Stimulated activated CD4-positive, alpha-beta T cell treated with anti-CD3 and anti-CD28 coated beads, TNF-alpha, amount 100 ng/mL, for 48 hours (primary cell): ENCODE measurements around the gene ARMC3.

Experiments used
- DNase-seq, 3 donors: peaks; one replicate each; pipeline ENCODE4 v3.0.0-alpha.2; 2020; ENCODE audit warnings: low read depth in 3 of 3

ARMC3 gene

DNA sequence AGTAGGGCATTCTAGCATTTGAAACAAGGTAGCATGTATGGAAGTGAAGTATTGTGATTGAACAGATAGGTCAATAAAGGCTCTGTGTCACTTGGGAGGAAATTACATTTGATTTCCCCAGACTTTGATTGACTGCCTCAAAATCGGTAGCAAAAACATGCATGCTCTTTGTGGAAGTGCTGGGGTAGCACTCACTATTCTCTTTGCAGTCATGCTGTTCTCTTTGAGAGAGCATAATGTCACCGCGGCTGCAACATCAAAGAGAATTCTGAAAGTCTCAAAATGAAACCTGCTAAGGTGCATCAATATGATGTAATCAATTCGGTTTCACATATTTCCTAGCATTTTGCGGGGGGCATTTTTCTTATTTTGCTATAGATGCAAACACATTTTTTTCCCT, 64.2 kb downstream of the ARMC3 start:
- peak in 2 of 3 donors; percentile 4 to 6 for DNase-seq

DNA sequence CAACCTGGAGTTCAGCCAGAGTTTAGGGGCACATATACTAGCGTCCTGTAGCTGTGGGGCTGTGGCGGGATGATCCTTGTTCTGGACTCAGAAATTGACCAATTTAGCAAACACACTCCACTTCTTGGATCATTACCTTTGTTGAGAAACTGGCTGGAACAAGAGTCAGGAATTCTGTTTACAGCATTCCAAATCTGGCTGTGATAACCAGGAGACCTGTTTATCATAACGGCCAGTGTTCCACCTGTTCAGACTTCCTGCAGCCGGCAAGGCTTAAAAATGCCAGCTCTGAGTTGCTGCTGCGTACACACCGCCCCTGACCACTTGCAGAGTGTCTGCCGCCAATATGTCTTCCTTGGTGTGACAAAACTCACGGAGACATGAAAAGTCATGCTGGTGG, 64.8 kb downstream of the ARMC3 start:
- DNase-seq = no peak

DNA sequence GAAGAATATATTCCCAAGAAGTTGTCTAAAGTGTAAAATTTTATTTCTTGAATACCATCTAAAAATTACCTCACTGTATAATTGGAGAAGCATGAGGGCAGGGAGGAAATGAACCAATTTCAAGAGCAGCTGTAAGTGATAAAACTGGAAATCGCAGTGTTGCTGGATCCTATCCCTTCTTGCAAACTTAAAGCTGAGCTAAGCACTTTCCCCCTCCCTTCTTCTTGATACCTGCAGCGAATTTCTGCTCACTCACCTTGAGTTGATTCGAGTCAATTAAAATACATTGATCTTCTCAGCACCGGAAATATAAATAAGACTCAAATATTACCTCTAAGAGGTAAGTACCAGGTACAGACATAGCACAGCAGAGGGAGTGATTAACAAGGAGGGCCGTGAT, 65.5 kb downstream of the ARMC3 start:
- DNase-seq = no peak

DNA sequence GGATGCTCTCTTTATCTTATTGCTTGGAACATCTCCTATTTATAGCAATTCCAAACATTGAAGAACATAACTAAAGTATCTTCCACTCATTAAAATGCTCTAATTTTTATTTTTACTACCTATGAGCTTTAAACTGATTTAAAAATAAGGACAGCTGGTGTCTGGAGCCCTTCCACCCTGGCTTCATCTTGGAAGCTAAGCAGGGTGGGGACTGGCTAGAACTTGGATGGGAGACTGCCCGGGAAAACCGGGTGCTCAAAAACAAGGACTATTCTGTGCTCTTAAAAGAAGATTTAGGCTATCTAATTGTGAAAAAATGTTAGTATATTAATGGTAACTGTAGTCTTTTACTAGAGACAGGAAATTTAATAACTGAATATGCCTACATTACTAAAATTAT, 69.2 kb downstream of the ARMC3 start:
- DNase-seq = no peak

DNA sequence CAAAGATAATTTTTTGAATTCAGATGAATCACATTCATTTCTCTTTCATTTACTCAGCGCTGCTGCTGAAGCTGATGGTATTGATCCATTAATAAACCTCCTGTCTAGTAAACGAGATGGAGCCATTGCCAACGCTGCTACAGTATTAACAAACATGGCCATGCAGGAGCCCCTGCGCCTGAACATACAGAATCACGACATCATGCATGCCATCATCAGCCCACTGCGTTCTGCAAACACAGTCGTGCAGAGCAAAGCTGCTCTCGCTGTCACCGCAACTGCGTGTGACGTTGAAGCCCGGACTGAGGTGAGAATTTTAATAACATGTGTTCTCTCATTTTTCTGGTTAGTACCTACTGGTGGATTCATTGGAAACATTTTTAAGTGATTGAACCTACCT, 70.2 kb downstream of the ARMC3 start:
- no peak for DNase-seq

DNA sequence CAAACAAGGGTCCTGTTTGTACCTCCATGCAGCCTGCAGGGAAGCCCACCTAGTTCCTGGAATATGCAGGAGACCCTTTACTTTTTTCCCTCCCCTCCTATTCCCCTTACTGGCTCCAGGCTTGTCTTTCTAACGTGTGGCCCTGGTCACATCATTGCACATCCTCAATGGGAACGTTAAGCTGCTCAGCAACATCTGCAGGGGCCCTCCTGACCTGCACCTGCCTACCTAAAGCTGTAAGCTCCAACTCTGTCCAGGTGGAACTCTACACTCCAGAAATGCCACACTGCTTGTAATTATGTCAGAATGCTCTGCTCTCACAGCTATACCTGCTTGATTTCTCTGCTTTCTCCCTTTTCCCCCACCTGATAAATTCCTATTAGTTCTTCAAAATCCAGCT, 72.1 kb downstream of the ARMC3 start:
- no peak for DNase-seq

DNA sequence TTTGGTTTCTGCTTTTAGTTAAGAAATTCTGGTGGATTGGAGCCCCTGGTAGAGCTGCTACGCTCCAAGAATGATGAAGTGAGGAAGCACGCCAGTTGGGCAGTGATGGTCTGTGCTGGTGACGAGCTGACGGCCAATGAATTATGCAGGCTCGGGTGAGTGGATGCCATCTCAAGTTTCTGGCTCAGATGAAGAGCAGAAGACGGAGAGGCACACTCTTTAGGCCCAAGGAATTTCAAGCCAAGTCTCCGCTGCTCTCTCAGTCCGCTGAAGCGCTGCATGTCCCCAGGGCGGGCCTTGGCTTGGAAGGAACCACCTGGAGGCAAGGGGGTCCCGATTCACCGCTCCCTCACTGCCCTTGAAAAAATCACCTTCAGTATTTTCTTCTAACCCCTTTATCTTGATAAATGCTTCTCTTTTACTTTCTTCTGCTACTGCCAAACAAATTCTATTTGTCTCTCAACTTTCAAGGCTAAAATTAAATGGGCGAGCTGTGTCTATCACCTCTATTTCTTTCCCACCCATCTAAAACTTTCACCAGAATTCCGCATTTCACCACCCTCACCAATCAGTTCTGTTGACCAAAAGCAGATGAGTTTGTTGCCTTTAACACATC, 74.2 kb downstream of the ARMC3 start:
- no peak for DNase-seq

DNA sequence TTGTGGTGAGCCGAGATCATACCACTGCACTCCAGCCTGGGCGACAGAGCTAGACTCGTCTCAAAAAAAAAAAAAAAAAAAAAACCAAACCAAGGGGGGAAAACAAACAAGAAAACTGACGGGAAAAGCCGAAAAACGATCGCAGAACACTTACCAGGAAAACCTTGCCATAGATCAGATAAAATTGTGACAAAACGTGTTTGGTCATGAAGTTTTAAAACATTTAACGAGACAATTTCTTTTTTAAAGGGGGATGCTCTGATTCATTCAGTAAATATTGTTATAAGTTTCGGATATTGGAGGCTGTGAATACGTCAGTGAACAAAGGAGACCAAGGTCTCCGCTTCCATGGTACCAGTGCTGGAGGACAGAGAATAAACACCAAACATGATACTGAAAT, 77.3 kb downstream of the ARMC3 start:
- no peak for DNase-seq

DNA sequence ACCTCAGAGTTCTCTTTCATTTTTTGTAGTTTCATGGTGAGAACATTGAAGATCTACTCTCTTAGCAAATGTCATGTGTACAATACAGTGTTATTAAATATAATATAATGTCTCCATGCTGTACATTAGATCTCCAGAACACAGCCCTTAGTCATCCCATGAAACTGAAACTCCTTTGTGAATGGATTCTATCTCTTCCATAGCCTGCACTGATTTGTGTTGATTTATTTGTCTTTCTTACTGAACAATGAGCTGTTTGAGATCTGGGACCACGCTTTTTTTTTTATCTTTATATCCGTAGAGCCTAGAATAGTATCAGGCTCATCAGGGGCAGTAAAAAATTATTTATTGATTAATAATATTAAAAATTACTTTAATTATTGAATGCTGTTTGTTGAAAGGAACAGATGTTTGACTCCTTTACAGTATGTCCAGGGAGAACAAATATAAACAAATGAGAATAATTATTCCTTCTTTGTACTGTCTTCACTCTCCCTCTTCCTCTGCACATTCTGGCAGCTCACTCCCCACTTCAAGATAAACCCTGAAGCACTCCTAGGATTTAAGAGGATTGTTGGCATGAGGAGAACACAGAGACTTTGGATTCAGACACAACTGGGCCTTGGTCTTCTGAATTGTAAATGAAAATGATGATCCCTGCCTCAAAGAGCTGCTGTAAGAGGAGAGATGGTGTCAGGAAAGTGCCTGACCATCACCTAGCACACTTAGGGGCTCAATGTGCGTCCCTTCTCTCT, 85.9 kb downstream of the ARMC3 start:
- DNase-seq = no peak

DNA sequence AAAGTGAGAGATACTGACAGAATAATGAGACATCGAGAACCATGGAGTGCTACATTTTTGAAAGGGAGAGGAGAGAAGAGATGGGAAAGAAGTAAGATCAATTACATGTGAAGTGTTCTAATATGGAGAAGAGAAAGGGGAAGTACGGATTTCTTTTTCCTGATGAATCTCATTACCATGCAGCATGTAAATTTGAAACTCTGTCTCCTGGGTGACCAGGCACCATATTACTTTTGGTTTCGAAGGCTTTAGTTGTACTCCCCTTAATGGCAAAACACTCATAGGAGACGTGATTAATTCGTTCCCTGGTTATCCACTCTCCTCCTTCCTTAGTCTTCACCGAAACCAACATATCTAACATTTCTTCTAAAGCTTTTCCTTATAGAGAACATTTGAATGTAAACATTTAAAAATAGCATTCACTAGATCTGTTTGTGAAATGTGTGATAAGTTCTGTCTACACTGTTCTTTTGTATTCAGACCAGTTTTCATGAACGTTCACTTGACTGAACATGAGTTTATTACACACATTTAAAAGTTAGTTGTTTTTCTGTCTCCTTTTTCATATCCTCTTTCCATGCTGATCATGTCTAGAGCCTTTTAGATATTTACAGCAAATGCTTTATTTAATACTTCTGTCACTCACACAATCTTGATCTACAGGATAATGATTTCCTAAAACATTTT, 87.3 kb downstream of the ARMC3 start:
- no peak for DNase-seq

DNA sequence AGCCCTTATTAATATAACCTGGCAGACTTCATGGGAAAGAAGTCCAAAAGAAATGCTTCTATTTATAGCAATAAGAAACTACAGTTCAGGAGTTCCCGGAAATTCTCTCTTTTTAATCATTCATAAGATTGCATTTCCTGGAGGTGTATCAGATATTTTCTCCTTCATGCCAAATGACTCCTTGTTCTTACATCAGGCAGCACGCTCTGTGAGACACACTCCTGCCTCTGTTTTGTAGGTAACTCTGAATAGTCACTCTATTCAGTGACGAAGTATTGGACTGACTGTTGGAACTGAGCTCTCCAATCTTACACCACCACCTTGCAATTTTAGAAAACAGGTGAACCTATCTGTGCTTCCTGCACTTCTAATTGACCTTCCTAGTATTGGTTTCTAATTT, 88.8 kb downstream of the ARMC3 start:
- no peak for DNase-seq

DNA sequence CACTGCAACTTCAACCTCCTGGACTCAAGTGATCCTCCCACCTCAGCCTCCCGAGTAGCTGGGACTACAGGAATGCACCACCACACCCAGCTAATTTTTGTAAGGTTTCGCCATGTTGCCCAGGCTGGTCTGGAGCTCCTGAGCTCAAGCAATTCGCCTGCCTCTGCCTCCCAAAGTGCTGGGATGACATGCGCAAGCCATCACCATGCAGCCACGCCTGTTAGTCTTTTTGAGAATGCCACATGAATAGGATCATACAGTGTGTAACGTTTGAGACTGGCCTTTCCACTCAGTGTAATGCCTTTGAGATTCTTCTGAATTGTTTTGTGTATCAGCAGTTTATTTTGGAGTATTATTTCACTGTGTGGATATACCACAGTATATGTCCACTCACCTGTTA, 91.8 kb downstream of the ARMC3 start:
- no peak for DNase-seq

DNA sequence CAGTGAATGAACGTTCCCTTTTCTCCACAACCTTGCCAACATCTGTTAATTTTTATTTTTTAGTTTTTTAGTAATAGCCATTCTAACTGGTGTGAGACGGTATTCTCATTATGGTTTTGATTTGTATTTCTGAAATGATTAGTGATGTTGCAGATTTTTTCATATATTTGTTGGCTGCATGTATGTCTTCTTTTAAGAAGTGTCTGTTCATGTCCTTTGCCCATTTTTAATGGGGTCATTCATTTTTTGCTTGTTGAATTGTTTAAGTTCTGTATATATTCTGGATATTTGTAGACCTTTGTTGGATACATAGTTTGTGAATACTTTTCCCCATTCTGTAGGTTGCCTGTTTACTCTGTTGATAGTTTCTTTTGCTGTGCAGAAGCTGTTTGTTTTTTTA, 93.6 kb downstream of the ARMC3 start:
- no peak for DNase-seq

DNA sequence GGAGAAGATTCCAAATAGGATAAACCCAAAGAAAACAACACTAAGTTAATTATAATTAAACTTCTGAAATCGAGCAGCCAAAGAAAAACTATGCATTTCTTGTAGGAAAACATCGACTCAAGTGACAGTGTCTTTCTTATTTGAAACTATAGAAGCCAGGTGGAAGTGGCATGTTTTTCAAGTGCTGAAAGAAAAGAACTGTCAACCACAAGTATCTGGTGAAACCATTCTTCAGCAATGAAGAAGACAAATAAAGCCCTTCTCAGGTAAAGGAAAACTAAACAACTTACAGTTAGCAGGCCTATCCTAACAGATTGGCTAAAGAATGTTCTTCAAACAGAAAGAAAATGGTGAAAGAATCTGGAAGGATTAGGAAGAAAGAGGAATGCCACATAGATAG, 96.1 kb downstream of the ARMC3 start:
- DNase-seq = no peak

DNA sequence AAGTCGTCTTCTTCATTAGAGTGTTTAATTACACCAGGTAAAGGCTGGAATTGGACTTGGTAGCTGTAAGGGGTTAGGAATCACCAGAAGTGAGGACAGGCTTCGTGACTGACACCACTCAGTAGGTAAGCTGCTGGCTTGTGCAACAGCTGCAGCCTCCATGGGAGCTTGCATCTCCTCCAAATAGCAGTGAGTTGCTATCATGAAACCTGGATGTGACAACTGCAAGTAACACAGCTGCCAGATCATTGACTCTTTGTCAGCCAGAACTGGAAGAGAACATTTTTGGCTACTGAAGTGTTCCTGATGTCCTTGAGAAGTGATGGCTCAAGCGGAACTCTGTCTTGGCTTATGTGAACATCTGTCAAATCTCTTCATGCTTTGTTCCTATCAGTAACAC, 103.5 kb downstream of the ARMC3 start:
- no peak for DNase-seq

DNA sequence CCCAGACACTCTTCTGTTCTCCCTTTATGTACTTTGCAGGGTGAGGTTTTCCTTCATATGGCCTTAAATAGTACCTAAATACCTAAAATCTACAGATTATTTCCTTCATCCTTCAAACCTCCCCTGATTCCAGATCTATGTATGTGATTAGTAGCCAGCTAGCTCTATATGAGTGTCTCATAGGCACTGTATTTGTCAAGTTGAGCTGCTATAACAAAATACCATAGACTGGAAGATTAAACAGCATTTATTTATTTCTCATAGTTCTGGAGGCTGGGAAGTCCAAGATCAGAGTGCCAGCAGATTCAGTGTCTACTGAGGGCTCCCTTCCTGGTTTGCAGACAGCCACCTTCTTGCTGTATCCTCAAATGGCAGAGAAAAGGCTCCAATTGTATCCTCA, 106.9 kb downstream of the ARMC3 start:
- DNase-seq = no peak

DNA sequence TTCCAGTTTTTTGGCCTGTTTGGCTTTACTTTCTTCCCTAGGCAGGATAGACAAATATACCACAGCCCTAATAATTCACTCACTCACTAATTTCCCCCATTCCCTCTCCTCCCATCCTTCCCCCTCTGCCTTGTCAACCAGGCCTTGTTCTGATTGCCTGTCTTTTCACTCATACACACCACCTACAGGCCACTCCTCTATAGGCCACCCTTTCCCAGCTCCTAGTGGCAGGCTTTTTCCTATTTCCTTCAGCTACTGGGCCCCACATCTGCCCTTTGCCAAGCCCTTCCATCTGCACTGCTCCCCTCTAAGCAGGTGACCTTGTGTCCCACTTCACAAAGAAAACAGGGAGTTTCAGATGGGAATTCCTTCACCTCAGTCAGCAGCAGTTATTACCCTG, 107.7 kb downstream of the ARMC3 start:
- DNase-seq = no peak

DNA sequence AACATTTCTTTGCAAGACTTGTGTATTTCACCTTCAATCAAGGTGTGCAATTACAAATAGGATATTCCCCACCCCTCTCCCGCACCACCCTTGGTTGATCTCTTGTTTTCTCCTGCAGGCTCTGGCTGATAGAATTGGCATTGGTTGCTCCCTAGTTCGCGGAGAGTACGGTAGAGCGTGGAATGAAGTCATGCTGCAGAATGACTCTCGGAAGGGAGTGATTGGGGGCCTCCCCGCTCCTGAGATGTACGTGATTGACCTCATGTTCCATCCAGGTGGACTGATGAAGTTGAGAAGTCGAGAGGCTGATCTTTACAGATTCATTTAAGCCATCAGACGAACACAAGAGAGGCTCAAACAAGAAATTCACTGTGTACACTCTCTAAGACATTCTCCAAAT, 109.3 kb downstream of the ARMC3 start:
- no peak for DNase-seq

DNA sequence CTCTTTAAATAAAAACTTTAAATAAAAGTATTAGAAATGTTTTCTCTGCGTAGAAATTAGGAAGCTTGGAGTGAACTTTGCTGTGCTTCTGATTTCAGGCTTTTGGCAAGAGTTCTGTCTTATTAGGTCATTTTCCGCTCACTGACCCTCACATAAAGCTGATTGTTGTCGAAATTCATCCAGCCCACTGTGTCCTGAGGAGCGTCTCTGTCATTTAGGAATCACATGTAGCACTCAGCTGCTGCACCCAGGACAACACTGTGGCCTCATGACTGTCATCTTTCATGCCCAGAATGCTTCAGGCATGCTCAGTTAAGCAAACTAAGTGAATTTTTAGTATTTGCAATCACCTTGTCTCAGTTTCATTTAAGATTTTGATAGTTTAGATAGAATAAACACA, 109.7 kb downstream of the ARMC3 start:
- no peak for DNase-seq

DNA sequence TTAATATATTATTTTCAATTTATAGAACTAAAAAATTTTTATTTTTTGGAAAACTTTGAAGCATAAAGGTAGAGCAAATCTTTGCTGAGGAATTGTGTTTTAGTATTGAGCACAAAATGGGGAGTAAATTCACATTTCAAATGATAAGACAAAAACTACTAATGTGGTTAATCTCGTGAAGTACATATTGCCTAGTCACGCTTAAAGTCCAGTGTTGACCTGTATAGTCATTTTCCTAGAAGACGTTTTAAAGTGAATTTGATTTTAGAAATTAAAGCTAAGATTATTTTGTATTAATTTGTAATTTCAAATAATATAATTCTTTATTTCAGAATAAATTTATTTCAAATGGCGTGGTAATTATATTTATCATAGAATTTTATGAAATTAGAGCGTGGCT, 110.3 kb downstream of the ARMC3 start:
- no peak for DNase-seq

DNA sequence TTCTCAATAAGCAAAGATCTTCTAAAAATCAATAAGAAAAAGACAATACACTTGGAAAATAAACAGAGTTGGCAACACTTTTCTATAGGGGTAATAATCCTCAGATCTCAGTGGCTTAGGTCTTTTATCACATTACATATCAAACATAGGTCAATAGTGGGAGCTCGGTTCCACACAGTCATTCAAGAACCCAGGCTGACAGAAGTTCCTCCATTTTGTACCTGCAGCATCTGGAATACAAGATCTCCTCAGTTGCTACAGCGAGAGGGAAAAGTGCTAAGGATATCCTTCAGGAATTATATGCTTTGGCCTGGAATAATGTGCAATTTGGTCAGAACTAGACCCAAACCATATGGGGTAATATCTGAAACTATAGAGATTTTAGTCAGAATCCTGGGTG, 112.1 kb downstream of the ARMC3 start:
- no peak for DNase-seq

DNA sequence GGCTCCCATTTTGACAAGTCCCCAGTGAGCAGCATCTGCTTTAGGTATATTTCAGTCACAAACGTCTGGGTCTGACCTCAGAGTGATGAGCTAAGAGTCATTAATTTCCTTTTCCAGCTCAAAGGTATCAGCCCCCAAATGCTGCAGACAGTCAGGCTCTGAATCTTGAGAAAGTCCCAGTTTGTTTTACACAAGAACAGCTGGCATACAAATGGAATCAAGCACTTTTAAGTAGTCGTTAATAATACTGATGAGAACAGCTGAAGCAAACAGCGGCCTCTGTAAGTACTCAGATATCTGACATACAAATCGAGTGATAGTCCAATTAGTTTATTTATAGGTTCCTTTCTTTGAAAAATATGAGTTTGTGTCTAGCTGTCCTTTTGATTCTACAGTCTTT, 118.2 kb downstream of the ARMC3 start:
- DNase-seq = no peak
